GM21367 (cell line): ENCODE results near the gene LSM5.

ENCODE experiments used
- ATAC-seq: cut with Tn5 transposase; IDR thresholded peaks from one replicate; pipeline ENCODE4 v1.9.1; 2021; ENCODE audit not compliant: unreplicated experiment

The LSM5 gene

DNA sequence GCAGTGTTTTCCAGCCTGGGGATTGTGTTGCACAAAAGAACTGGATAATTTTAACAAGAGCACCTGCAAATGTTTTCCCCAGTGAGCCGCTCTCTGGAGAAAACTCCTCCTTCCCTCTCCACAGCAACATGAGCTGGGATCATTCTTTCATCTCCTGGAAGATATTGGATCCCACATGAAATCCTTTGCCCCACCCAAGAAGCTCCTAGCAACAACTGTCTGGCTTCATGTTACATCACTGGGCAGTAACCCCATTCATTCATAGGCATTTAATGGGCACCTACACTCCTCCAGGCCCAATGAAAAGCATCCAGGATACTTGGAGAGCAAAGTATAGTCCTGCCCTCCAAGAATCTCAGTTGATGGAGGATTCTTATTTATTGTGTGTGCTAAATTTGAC is 27.2 kb downstream of the LSM5 start:
- no peak for ATAC-seq

- ATAC-seq = no peak
Measured at GRCh38 chr7:32462451-32462850, 27.7 kb downstream of the LSM5 start.

GRCh38 chr7:32461484-32461883 is 28.7 kb downstream of the LSM5 start:
- ATAC-seq = no peak

DNA sequence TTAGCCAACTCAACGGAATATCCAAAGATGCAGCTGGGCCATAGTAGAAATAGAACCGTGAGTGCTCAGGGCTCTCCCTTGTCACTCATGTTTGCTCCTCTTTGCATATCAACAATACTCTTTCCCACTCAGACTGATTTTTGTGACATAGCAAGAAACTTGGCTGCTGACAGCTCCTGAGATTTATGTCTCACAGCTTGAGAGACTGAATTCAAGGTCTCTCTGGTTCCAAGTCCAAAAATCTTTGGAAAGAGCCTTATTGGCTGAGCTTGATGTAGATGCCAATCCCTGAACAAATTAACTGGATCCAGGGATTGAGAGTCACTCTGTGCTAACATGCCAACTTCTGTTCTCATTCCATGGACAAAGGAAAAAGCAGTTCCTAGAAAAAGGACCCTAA is 30.4 kb downstream of the LSM5 start:
- ATAC-seq = no peak

DNA sequence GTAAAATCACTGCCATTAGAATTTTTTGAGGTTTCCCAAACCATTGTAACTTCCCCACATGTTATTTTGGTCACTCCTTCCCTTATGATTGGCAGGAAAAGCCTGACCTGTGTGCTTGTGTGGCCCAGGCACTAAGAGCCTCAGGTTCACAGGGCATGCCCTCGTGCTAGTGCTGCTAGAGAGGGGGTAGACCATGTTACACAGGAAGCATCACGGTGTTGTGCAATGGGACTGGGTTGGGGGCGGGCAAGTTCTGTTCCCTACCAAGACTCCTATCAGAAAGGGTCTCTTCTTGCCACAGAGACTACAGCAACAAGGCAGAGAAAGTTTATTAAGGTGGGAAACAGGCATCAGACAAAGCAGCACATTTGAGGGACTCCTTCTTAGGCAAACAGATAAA is 32.2 kb downstream of the LSM5 start:
- no peak for ATAC-seq

GRCh38 chr7:32453341-32454011 is 36.7 kb downstream of the LSM5 start:
- no peak for ATAC-seq

- no peak for ATAC-seq
Measured at GRCh38 chr7:32447218-32447617, 43.0 kb downstream of the LSM5 start.

- ATAC-seq = no peak
Measured at GRCh38 chr7:32436146-32436928, 53.8 kb downstream of the LSM5 start.
